MCF 10A (cell line): ENCODE measurements around the gene RTN4IP1. TPM values are rescaled to one million over a fixed set of nuclear protein-coding genes. Genes with fewer than 3 reads are reported as not detected.

Experiments
- BruUV-seq: library from RNA; stranded (reverse); fragments of 400-500 nt; replicated peaks from 2 replicates; lab custom pipeline; 2021; lab: Mats Ljungman, UMichigan
- CTCF ChIA-PET: fragments of 300-600 bp; sonication (Branson Sonifier 250); formaldehyde crosslinking; extraction: SDS; loops from one replicate; lab custom pipeline; 2021; ENCODE audit warnings: antibody characterized with exemption, inconsistent platforms; lab: Yijun Ruan, JAX
- POLR2A ChIA-PET: fragments of 300-600, 350-650 bp; sonication (Branson Sonifier 250); formaldehyde crosslinking; extraction: SDS; loops from one replicate; lab custom pipeline; 2020; ENCODE audit warnings: antibody characterized with exemption, inconsistent platforms; lab: Yijun Ruan, JAX
- DNase-seq: peaks from one replicate; pipeline ENCODE4 v3.0.0-alpha.2; 2018; ENCODE audit not compliant: unreplicated experiment
- H3K27ac Mint-ChIP-seq: one replicate; pipeline ENCODE4 v1.8.0; 2022; ENCODE audit warnings: mild to moderate bottlenecking, low read depth, mixed read lengths; ENCODE audit not compliant: unreplicated experiment
- H3K27me3 Mint-ChIP-seq: one replicate; pipeline ENCODE4 v1.8.0; 2022; ENCODE audit warnings: mixed read lengths; ENCODE audit not compliant: insufficient read depth, unreplicated experiment
- H3K36me3 Mint-ChIP-seq: one replicate; pipeline ENCODE4 v1.8.0; 2022; ENCODE audit warnings: mild to moderate bottlenecking, moderate library complexity, mixed read lengths; ENCODE audit not compliant: insufficient read depth, unreplicated experiment
- H3K4me1 Mint-ChIP-seq: one replicate; pipeline ENCODE4 v1.8.0; 2022; ENCODE audit warnings: mixed read lengths; ENCODE audit not compliant: insufficient read depth, unreplicated experiment
- H3K4me3 Mint-ChIP-seq: one replicate; pipeline ENCODE4 v1.8.0; 2022; ENCODE audit warnings: mild to moderate bottlenecking, moderate library complexity, mixed read lengths; ENCODE audit not compliant: unreplicated experiment
- H3K9me3 Mint-ChIP-seq: one replicate; pipeline ENCODE4 v1.8.0; 2022; ENCODE audit warnings: mixed read lengths; ENCODE audit not compliant: unreplicated experiment
- CTCF ChIP-seq: fragments of 200-600 bp; IDR thresholded peaks from one replicate; pipeline ENCODE4 v1.8.0; 2022; ENCODE audit warnings: antibody characterized with exemption, mild to moderate bottlenecking; ENCODE audit not compliant: unreplicated experiment
- intact Hi-C: fragments of 100-400 bp; cut with micrococcal nuclease; formaldehyde crosslinking; loops from 2 replicates; pipeline ENCODE4 v1.14.1; 2022
- total RNA-seq: library from RNA; stranded (reverse); gene quantifications from 2 replicates; pipeline ENCODE4 v1.2.3, GENCODE V29; 2022

RTN4IP1 gene
- total RNA-seq, 1 experiment from 2014 or later: 6.5 TPM

DNA sequence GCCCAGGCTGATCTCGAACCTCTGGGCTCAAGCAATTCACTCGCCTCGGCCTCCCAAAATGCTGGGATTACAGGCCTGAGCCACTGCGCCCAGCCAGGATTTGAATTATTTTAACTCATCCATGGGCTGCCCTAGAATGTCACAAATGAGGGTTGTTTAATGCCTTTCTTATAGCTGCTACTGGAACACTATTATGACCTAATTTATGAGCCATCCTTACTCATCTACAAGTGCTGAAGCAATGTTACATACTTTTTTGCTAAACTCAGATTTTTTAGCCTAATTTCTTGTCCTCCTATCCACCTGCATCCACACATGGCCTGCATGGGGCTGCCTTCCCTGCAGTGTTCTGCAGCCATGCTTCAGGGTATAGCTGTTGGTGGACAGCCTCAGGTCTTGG is 59.9 kb downstream of the RTN4IP1 start:
- no peak overlapping the region for H3K27ac Mint-ChIP-seq
- POLR2A ChIA-PET: interaction anchor here (1.1 to 1.3 kb wide), 2 partner anchors 8 to 120 kb away, joined by 3 to 5 read pairs; no protein-coding TSS in a partner anchor
- H3K4me3 Mint-ChIP-seq: no peak overlapping the region
- CTCF ChIA-PET: interaction anchor here (0.6 to 21.3 kb wide), 6 partner anchors 33 to 410 kb away, joined by 3 to 404 read pairs (median 6); partner anchors contain the start of gene CRYBG1
- no peak for DNase-seq
- peaks cover 8% of the 10 kb centered on the region for H3K4me1 Mint-ChIP-seq
- H3K36me3 Mint-ChIP-seq: peaks cover 78% of the 10 kb centered on the region
- no peak for TF ChIP-seq CTCF
- H3K9me3 Mint-ChIP-seq: no peaks in the 10 kb centered on the region
- H3K27me3 Mint-ChIP-seq: no peaks in the 10 kb centered on the region
- intact Hi-C loops: loop anchor here (10.0 kb wide), 1 partner anchor 115 kb away; no protein-coding TSS in a partner anchor
- BruUV-seq: no TSS peak

GRCh38 chr6:106568530-106568929 is 60.8 kb downstream of the RTN4IP1 start:
- Mint-ChIP-seq H3K27ac (peak overlapping the region; percentile 73), H3K27me3 (no peaks in the 10 kb centered on the region), H3K4me3 (no peak overlapping the region), H3K9me3 (no peaks in the 10 kb centered on the region), H3K4me1 (peaks cover 7% of the 10 kb centered on the region), H3K36me3 (peaks cover 83% of the 10 kb centered on the region)
- intact Hi-C loops: loop anchor here (10.0 kb wide), 1 partner anchor 116 kb away; no protein-coding TSS in a partner anchor
- no peak for DNase-seq
- ChIA-PET POLR2A (interaction anchor here (0.7 to 0.9 kb wide), 3 partner anchors 13 to 118 kb away, joined by 3 read pairs; no protein-coding TSS in a partner anchor), CTCF (interaction anchor here (0.6 to 21.3 kb wide), 4 partner anchors 10 to 122 kb away, joined by 3 to 404 read pairs (median 4); no protein-coding TSS in a partner anchor)
- BruUV-seq: no TSS peak
- no peak for TF ChIP-seq CTCF

DNA sequence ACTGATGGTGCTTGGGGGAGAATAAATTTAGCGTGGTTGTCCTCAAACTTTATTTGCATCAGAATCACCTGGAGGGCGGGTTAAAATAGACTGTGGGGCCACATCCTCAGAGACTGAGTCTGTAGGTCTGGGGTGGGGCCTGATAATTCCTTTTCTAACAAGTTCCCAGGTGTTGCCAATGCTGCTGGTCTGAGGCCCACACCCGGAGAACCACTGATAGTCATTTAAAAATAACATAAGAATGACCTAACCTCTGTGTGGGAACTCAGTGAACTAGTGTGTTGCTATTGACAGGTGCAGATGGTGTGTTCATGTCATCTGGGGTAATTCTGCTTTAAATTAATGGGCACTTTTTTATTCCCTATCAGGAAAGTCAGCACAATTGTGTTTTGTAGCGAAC is 64.8 kb downstream of the RTN4IP1 start:
- Mint-ChIP-seq H3K4me1 (peaks cover 23% of the 10 kb centered on the region), H3K9me3 (no peaks in the 10 kb centered on the region), H3K4me3 (no peak overlapping the region), H3K27ac (peak overlapping the region; percentile 30), H3K36me3 (peaks cover 66% of the 10 kb centered on the region), H3K27me3 (no peaks in the 10 kb centered on the region)
- BruUV-seq: no TSS peak
- ChIA-PET CTCF (interaction anchor here (0.7 to 21.3 kb wide), 6 partner anchors 9 to 409 kb away, joined by 3 to 404 read pairs (median 22); partner anchors contain the start of gene CRYBG1), POLR2A (interaction anchor here (0.9 to 6.6 kb wide), 3 partner anchors 52 to 124 kb away, joined by 3 to 152 read pairs (median 3); no protein-coding TSS in a partner anchor)
- DNase-seq: no peak
- TF ChIP-seq CTCF: no peak
- intact Hi-C loops: loop anchor here (10.0 kb wide), 1 partner anchor 120 kb away; no protein-coding TSS in a partner anchor

DNA sequence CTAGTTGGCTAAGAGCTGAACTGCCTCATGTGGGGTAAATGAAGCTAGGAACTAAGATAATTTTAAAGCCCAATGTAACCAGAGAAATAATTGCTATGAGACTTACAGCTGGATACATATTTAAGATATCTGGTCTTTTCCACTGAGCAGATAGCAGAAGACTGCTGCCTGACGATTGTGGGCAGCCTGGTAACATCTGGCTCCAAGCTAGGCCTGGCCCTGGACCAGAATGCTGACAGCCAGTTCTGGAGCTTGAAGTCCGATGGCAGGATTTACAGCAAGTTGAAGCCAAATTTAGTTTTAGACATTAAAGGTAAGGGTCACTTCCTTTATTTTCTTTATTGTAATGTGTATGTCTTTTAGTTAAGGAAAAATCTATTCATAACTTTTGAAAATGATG is 65.7 kb downstream of the RTN4IP1 start:
- intact Hi-C loops: loop anchor here (10.0 kb wide), 1 partner anchor 121 kb away; no protein-coding TSS in a partner anchor
- H3K9me3 Mint-ChIP-seq: no peaks in the 10 kb centered on the region
- H3K4me1 Mint-ChIP-seq: peaks cover 22% of the 10 kb centered on the region
- ChIA-PET CTCF (interaction anchor here (0.6 to 21.3 kb wide), 10 partner anchors 19 to 416 kb away, joined by 3 to 404 read pairs (median 4); partner anchors contain the start of gene CRYBG1), POLR2A (interaction anchor here (0.6 to 6.6 kb wide), 11 partner anchors 9 to 124 kb away, joined by 3 to 152 read pairs (median 7); no protein-coding TSS in a partner anchor)
- no peak for DNase-seq
- H3K4me3 Mint-ChIP-seq: no peak overlapping the region
- peak overlapping the region; percentile 86 for H3K27ac Mint-ChIP-seq
- BruUV-seq: no TSS peak
- peaks cover 66% of the 10 kb centered on the region for H3K36me3 Mint-ChIP-seq
- H3K27me3 Mint-ChIP-seq: no peaks in the 10 kb centered on the region
- TF ChIP-seq CTCF: no peak
